Measurements from ENCODE around the gene RAMP3. TPM values are rescaled to one million over a fixed set of nuclear protein-coding genes. Genes with fewer than 3 reads are reported as not detected.

RAMP3 gene
- total RNA-seq, 1 donor from 2014 or later = not detected

GRCh38 chr7:45211066-45211465 lies 53.5 kb downstream of the RAMP3 start:
- no peak overlapping the region for H3K4me3 Mint-ChIP-seq
- intact Hi-C loops (cut with micrococcal nuclease) = no loop called here
- H3K27ac Mint-ChIP-seq = no peak overlapping the region
- no peak for DNase-seq
- peaks cover 14% of the 10 kb centered on the region for H3K4me1 Mint-ChIP-seq
- peaks cover 4% of the 10 kb centered on the region for H3K9me3 Mint-ChIP-seq
- no peaks in the 10 kb centered on the region for H3K36me3 Mint-ChIP-seq (ENCODE audit: low read depth)
- peaks cover 51% of the 10 kb centered on the region for H3K27me3 Mint-ChIP-seq

GRCh38 chr7:45211958-45212357 lies 54.4 kb downstream of the RAMP3 start:
- H3K4me1 Mint-ChIP-seq = peaks cover 14% of the 10 kb centered on the region
- intact Hi-C loops (cut with micrococcal nuclease) = no loop called here
- no peaks in the 10 kb centered on the region for H3K36me3 Mint-ChIP-seq (ENCODE audit: low read depth)
- no peak overlapping the region for H3K27ac Mint-ChIP-seq
- peaks cover 4% of the 10 kb centered on the region for H3K9me3 Mint-ChIP-seq
- no peak overlapping the region for H3K4me3 Mint-ChIP-seq
- peaks cover 58% of the 10 kb centered on the region for H3K27me3 Mint-ChIP-seq
- no peak for DNase-seq

DNA sequence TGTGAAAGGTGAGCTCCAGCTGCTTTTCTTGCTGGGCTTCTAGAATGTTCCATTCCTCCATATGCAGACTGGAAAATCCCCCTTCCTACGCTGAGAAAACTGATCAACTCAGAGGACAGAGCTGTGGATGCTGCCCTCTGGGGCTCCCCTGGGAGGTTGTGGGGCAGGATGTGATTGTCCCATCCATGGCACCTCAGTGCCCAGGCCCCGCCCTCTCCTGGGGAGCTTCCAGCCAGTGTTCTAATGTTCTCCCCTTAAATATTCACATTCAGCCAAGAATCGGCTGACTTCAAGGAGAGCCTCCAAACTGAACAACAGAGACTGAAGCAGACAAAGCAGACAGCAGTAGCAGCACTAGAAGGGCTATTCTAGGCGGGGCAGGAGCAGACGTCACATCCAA lies 55.0 kb downstream of the RAMP3 start:
- Mint-ChIP-seq H3K27ac (no peak overlapping the region), H3K9me3 (peaks cover 4% of the 10 kb centered on the region), H3K27me3 (peaks cover 58% of the 10 kb centered on the region), H3K4me3 (no peak overlapping the region), H3K4me1 (peaks cover 11% of the 10 kb centered on the region), H3K36me3 (ENCODE audit: low read depth) (no peaks in the 10 kb centered on the region)
- no peak for DNase-seq
- intact Hi-C loops (cut with micrococcal nuclease) = no loop called here

GRCh38 chr7:45215601-45216062 lies 58.0 kb downstream of the RAMP3 start:
- no peak for DNase-seq
- intact Hi-C loops (cut with micrococcal nuclease) = no loop called here
- H3K27ac Mint-ChIP-seq = no peak overlapping the region
- H3K9me3 Mint-ChIP-seq = peaks cover 4% of the 10 kb centered on the region
- H3K27me3 Mint-ChIP-seq = peaks cover 57% of the 10 kb centered on the region
- no peaks in the 10 kb centered on the region for H3K36me3 Mint-ChIP-seq (ENCODE audit: low read depth)
- peaks cover under 1% of the 10 kb centered on the region for H3K4me1 Mint-ChIP-seq
- H3K4me3 Mint-ChIP-seq = no peak overlapping the region

DNA sequence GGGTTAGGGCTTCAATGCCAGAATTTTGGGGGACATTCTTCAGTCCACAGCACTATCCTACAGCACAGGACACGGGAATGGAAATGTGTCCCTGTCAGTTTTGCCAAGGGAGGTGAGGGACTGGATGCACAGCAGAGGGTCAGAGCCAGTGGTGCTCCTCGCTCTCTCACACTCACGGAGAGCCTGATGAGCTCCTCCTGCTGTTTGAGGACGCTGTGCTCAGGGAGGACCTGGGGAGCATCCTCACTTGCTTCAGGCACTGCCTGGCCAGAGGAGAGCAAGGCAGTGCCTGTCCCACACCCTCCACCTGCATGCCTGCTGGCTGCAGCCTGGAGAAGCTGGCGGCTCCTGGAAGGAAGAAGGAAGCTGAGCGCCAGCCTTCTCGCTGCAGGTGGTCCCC lies 58.6 kb downstream of the RAMP3 start:
- Mint-ChIP-seq H3K4me3 (no peak overlapping the region), H3K36me3 (ENCODE audit: low read depth) (no peaks in the 10 kb centered on the region), H3K27ac (no peak overlapping the region), H3K27me3 (peaks cover 57% of the 10 kb centered on the region), H3K4me1 (no peaks in the 10 kb centered on the region), H3K9me3 (peaks cover 4% of the 10 kb centered on the region)
- intact Hi-C loops (cut with micrococcal nuclease) = no loop called here
- no peak for DNase-seq

GRCh38 chr7:45216622-45217165 lies 59.1 kb downstream of the RAMP3 start:
- intact Hi-C loops (cut with micrococcal nuclease) = no loop called here
- no peak overlapping the region for H3K4me3 Mint-ChIP-seq
- no peaks in the 10 kb centered on the region for H3K4me1 Mint-ChIP-seq
- H3K27ac Mint-ChIP-seq = no peak overlapping the region
- no peaks in the 10 kb centered on the region for H3K36me3 Mint-ChIP-seq (ENCODE audit: low read depth)
- DNase-seq = no peak
- peaks cover 4% of the 10 kb centered on the region for H3K9me3 Mint-ChIP-seq
- peaks cover 61% of the 10 kb centered on the region for H3K27me3 Mint-ChIP-seq

GRCh38 chr7:45217358-45217757 lies 59.8 kb downstream of the RAMP3 start:
- H3K9me3 Mint-ChIP-seq = no peaks in the 10 kb centered on the region
- intact Hi-C loops (cut with micrococcal nuclease) = no loop called here

DNA sequence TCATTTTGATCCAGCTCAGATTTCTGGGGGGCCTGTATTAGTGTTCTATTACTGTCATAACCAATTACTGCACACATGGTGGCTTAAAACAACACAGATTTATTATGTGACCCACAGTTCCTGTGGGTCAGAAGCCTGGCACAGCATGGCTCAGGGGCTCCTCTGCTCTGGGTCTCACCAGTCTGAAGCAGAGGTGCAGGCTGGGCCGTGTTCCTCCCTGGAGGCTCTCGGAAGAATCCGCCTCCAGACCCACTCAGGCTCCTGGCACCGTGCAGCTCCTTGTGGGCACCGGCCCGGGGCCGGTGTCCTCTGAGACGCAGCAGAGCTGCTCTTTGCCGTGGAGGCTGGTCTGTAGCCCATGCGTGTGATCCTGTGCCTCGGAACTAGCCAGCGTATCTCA lies 61.5 kb downstream of the RAMP3 start:
- peaks cover 57% of the 10 kb centered on the region for H3K27me3 Mint-ChIP-seq

More at GRCh38 chr7:45217358-45217757, 59.8 kb downstream of the RAMP3 start:
- H3K4me1 Mint-ChIP-seq = no peaks in the 10 kb centered on the region
- no peaks in the 10 kb centered on the region for H3K36me3 Mint-ChIP-seq (ENCODE audit: low read depth)
- H3K4me3 Mint-ChIP-seq = no peak overlapping the region
- no peak overlapping the region for H3K27ac Mint-ChIP-seq
- DNase-seq = no peak
- peaks cover 60% of the 10 kb centered on the region for H3K27me3 Mint-ChIP-seq

DNA sequence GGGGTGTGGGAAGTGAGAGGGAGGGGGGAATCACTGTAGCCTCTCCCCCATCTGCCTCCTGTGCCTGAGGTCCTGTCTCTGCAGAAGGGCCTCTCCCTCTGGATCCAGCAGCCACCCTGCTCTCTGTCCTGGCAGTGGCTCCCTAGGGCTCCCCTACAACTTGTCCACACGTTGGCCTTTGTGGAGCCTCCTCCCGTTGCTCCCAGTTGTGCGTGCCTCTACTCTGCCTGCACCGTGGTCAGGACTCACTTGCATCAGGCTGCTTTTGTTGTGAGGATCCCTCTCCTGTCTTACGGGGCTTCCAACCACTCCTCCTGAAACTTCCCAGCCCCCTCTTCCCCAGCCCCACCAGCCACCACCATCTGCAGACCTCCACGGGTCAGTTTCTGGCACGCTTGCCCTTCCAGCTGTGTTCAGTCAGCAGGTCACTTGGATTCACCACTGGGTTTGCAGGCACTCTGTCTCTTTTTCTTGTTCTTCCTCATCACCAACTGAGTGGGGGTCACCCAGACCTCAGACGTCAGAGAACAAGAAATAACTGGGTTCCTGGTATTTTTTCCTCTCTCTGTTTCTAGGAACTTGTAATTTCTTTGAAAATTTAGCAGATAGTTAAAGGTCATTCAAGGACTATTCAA lies 62.3 kb downstream of the RAMP3 start:
- Mint-ChIP-seq H3K4me1 (no peaks in the 10 kb centered on the region), H3K27me3 (peaks cover 49% of the 10 kb centered on the region), H3K9me3 (no peaks in the 10 kb centered on the region), H3K27ac (no peak overlapping the region), H3K4me3 (no peak overlapping the region), H3K36me3 (ENCODE audit: low read depth) (no peaks in the 10 kb centered on the region)
- intact Hi-C loops (cut with micrococcal nuclease) = no loop called here
- DNase-seq = no peak

More for the DNA sequence above, 61.5 kb downstream of the RAMP3 start:
- no peak overlapping the region for H3K4me3 Mint-ChIP-seq
- no peak overlapping the region for H3K27ac Mint-ChIP-seq
- DNase-seq = no peak
- no peaks in the 10 kb centered on the region for H3K9me3 Mint-ChIP-seq
- no peaks in the 10 kb centered on the region for H3K36me3 Mint-ChIP-seq (ENCODE audit: low read depth)
- no peaks in the 10 kb centered on the region for H3K4me1 Mint-ChIP-seq
- intact Hi-C loops (cut with micrococcal nuclease) = no loop called here

GRCh38 chr7:45220846-45221618 lies 63.4 kb downstream of the RAMP3 start:
- no peak overlapping the region for H3K4me3 Mint-ChIP-seq
- no peak for DNase-seq
- intact Hi-C loops (cut with micrococcal nuclease) = no loop called here
- no peaks in the 10 kb centered on the region for H3K36me3 Mint-ChIP-seq (ENCODE audit: low read depth)
- H3K4me1 Mint-ChIP-seq = no peaks in the 10 kb centered on the region
- H3K27me3 Mint-ChIP-seq = peaks cover 38% of the 10 kb centered on the region
- H3K27ac Mint-ChIP-seq = no peak overlapping the region
- H3K9me3 Mint-ChIP-seq = no peaks in the 10 kb centered on the region

DNA sequence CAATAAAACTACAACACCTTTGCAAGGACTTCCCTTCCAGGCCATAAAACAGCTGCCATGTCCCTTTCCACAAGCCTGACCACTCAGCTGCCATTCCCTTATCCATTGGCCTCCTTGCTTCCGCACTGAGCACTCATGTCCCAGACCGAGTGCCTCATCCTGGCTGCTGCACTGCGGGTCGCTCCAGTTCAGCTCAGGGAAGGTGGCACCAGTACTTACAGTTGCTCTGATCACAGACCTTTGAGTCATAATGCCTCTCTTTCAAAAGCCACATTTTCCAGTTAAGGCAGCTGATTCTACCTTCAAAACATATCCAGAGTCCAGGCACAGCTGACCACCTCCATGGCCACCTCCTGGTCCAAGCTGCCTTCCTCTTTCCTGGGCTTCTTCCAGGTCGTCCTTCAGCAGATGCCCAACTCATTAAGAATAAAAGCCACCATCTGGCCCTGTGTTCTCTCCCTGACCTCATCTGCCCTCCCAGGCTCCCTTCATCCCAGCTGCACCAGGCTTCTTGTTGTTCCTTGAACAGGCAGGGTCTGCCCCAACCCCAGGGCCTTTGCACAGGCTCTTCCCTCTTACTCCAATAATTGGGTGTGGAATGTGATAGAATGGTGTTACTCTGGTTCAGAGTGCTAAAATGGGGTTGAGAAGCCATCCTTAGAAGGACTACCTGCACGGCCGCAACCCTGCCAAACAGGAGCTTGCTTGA lies 64.5 kb downstream of the RAMP3 start:
- peaks cover 30% of the 10 kb centered on the region for H3K27me3 Mint-ChIP-seq
- intact Hi-C loops (cut with micrococcal nuclease) = no loop called here
- no peaks in the 10 kb centered on the region for H3K9me3 Mint-ChIP-seq
- no peaks in the 10 kb centered on the region for H3K36me3 Mint-ChIP-seq (ENCODE audit: low read depth)
- H3K4me1 Mint-ChIP-seq = no peaks in the 10 kb centered on the region
- H3K4me3 Mint-ChIP-seq = no peak overlapping the region
- DNase-seq = no peak
- H3K27ac Mint-ChIP-seq = no peak overlapping the region

DNA sequence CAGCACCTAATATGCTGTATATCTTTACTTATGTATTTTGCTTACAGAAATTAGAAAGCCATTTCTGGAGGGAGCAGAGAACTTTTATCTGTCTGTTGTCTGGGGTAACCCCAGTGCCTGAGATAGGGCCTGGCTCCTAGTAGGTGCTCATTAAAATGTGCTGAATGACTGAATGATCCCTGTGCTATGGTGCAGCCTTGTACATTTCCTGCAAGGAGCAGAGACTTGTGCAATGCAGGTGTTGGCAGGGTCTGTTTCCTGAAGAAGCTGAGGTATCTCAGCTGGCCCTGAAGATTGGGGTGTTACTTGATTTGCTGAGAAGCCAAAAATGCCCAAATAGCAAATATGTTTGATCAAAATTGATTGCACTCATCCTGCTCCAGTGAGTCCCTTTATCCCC lies 65.5 kb downstream of the RAMP3 start:
- no peak for DNase-seq
- Mint-ChIP-seq H3K4me3 (no peak overlapping the region), H3K4me1 (no peaks in the 10 kb centered on the region), H3K36me3 (ENCODE audit: low read depth) (no peaks in the 10 kb centered on the region), H3K27me3 (peaks cover 33% of the 10 kb centered on the region), H3K9me3 (no peaks in the 10 kb centered on the region), H3K27ac (no peak overlapping the region)
- intact Hi-C loops (cut with micrococcal nuclease) = no loop called here

GRCh38 chr7:45223728-45224630 lies 66.4 kb downstream of the RAMP3 start:
- Mint-ChIP-seq H3K4me1 (no peaks in the 10 kb centered on the region), H3K36me3 (ENCODE audit: low read depth) (no peaks in the 10 kb centered on the region), H3K27me3 (peaks cover 36% of the 10 kb centered on the region), H3K9me3 (no peaks in the 10 kb centered on the region), H3K27ac (no peak overlapping the region), H3K4me3 (no peak overlapping the region)
- intact Hi-C loops (cut with micrococcal nuclease) = no loop called here
- DNase-seq = no peak
